ENCODE measurements around the gene ATF7IP2.

DNA sequence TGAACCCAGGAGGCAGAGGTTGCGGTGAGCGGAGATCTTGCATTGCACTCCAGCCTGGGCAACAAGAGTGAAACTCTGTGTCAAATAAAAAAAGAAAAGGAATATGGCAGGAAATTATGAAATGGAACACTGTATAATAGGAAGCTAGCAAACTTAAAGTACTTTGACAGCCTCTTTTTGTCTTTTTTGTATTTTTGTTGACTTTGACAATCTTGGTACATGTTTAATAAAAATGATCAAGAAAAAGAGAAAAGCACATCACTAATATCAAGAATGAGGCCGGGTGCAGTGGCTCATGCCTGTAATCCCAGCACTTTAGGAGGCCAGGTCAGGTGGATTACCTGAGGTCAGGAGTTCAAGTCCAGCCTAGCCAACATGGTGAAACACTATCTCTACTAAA, 5.5 kb downstream of the ATF7IP2 start:
- TF ChIP-seq, protein P1, sequence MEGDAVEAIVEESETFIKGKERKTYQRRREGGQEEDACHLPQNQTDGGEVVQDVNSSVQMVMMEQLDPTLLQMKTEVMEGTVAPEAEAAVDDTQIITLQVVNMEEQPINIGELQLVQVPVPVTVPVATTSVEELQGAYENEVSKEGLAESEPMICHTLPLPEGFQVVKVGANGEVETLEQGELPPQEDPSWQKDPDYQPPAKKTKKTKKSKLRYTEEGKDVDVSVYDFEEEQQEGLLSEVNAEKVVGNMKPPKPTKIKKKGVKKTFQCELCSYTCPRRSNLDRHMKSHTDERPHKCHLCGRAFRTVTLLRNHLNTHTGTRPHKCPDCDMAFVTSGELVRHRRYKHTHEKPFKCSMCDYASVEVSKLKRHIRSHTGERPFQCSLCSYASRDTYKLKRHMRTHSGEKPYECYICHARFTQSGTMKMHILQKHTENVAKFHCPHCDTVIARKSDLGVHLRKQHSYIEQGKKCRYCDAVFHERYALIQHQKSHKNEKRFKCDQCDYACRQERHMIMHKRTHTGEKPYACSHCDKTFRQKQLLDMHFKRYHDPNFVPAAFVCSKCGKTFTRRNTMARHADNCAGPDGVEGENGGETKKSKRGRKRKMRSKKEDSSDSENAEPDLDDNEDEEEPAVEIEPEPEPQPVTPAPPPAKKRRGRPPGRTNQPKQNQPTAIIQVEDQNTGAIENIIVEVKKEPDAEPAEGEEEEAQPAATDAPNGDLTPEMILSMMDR (IDR thresholded peaks at IDR 0.05; ENCODE audit: extremely low read depth in 1 of 2, insufficient read depth in 1 of 2, low read depth in 1 of 2, low read length in 2 of 2): no peak
- TF ChIP-seq POLR2A (IDR thresholded peaks at IDR 0.05; ENCODE audit: low read depth, low read length): no peak
